ENCODE results near the gene FYN. TPM values are rescaled to one million over a fixed set of nuclear protein-coding genes. Genes with fewer than 3 reads are reported as not detected.

FYN gene
- total RNA-seq, 1 donor from 2014 or later: 124 TPM

- Histone ChIP-seq H3K27ac (ENCODE audit: low read depth, low read length) (no peak overlapping the region), H3K9ac (ENCODE audit: low read depth in 1 of 3, low read length in 3 of 3) (no peak overlapping the region), H3K9me3 (ENCODE audit: control insufficient read depth in 3 of 3, low read length in 3 of 3) (no peaks in the 10 kb centered on the region), H3K27me3 (ENCODE audit: control insufficient read depth in 3 of 3, insufficient read depth in 3 of 3, low read length in 3 of 3) (no peaks in the 10 kb centered on the region), H3K4me1 (ENCODE audit: control insufficient read depth in 3 of 3, insufficient read depth in 3 of 3, low read length in 3 of 3) (peaks cover 0 to 15% (median 6%) of the 10 kb centered on the region in 3 donors), H3K4me3 (ENCODE audit: low read length in 3 of 3) (no peak overlapping the region), H3K36me3 (ENCODE audit: control insufficient read depth in 3 of 3, insufficient read depth in 3 of 3, low read length in 3 of 3) (no peaks in the 10 kb centered on the region)
These were observed 135.1 kb downstream of the FYN start for GRCh38 chr6:111738156-111738555.

- Histone ChIP-seq H3K9ac (ENCODE audit: low read depth in 1 of 3, low read length in 3 of 3) (no peak overlapping the region), H3K4me1 (ENCODE audit: control insufficient read depth in 3 of 3, insufficient read depth in 3 of 3, low read length in 3 of 3) (peaks cover 0 to 11% (median 6%) of the 10 kb centered on the region in 3 donors), H3K27ac (ENCODE audit: low read depth, low read length) (no peak overlapping the region), H3K9me3 (ENCODE audit: control insufficient read depth in 3 of 3, low read length in 3 of 3) (peaks cover 4 to 7% (median 4%) of the 10 kb centered on the region in 3 donors), H3K27me3 (ENCODE audit: control insufficient read depth in 3 of 3, insufficient read depth in 3 of 3, low read length in 3 of 3) (no peaks in the 10 kb centered on the region), H3K4me3 (ENCODE audit: low read length in 3 of 3) (no peak overlapping the region), H3K36me3 (ENCODE audit: control insufficient read depth in 3 of 3, insufficient read depth in 3 of 3, low read length in 3 of 3) (peaks cover 0 to 3% (median 0%) of the 10 kb centered on the region in 3 donors)
These were observed 136.2 kb downstream of the FYN start for GRCh38 chr6:111737065-111737521.

GRCh38 chr6:111736005-111736608 is 137.1 kb downstream of the FYN start:
- Histone ChIP-seq H3K9ac (ENCODE audit: low read depth in 1 of 3, low read length in 3 of 3) (no peak overlapping the region), H3K9me3 (ENCODE audit: control insufficient read depth in 3 of 3, low read length in 3 of 3) (peaks cover 4 to 7% (median 4%) of the 10 kb centered on the region in 3 donors), H3K27ac (ENCODE audit: low read depth, low read length) (no peak overlapping the region), H3K4me3 (ENCODE audit: low read length in 3 of 3) (no peak overlapping the region), H3K4me1 (ENCODE audit: control insufficient read depth in 3 of 3, insufficient read depth in 3 of 3, low read length in 3 of 3) (peaks cover 0 to 11% (median 6%) of the 10 kb centered on the region in 3 donors), H3K36me3 (ENCODE audit: control insufficient read depth in 3 of 3, insufficient read depth in 3 of 3, low read length in 3 of 3) (peaks cover 0 to 3% (median 0%) of the 10 kb centered on the region in 3 donors), H3K27me3 (ENCODE audit: control insufficient read depth in 3 of 3, insufficient read depth in 3 of 3, low read length in 3 of 3) (no peaks in the 10 kb centered on the region)

- Histone ChIP-seq H3K27me3 (ENCODE audit: control insufficient read depth in 3 of 3, insufficient read depth in 3 of 3, low read length in 3 of 3) (peaks cover 0 to 3% (median 0%) of the 10 kb centered on the region in 3 donors), H3K4me1 (ENCODE audit: control insufficient read depth in 3 of 3, insufficient read depth in 3 of 3, low read length in 3 of 3) (peaks cover 3 to 14% (median 11%) of the 10 kb centered on the region in 3 donors), H3K27ac (ENCODE audit: low read depth, low read length) (no peak overlapping the region), H3K4me3 (ENCODE audit: low read length in 3 of 3) (no peak overlapping the region), H3K9ac (ENCODE audit: low read depth in 1 of 3, low read length in 3 of 3) (no peak overlapping the region), H3K36me3 (ENCODE audit: control insufficient read depth in 3 of 3, insufficient read depth in 3 of 3, low read length in 3 of 3) (peaks cover 0 to 3% (median 0%) of the 10 kb centered on the region in 3 donors), H3K9me3 (ENCODE audit: control insufficient read depth in 3 of 3, low read length in 3 of 3) (peaks cover 4 to 7% (median 4%) of the 10 kb centered on the region in 3 donors)
These were observed 138.9 kb downstream of the FYN start for GRCh38 chr6:111734068-111735061.

GRCh38 chr6:111732390-111732789 is 140.9 kb downstream of the FYN start:
- peaks cover 0 to 3% (median 0%) of the 10 kb centered on the region in 3 donors for H3K27me3 ChIP-seq (ENCODE audit: control insufficient read depth in 3 of 3, insufficient read depth in 3 of 3, low read length in 3 of 3)
- peaks cover 4 to 7% (median 4%) of the 10 kb centered on the region in 3 donors for H3K9me3 ChIP-seq (ENCODE audit: control insufficient read depth in 3 of 3, low read length in 3 of 3)
- peaks cover 0 to 3% (median 0%) of the 10 kb centered on the region in 3 donors for H3K36me3 ChIP-seq (ENCODE audit: control insufficient read depth in 3 of 3, insufficient read depth in 3 of 3, low read length in 3 of 3)
- H3K27ac ChIP-seq (ENCODE audit: low read depth, low read length): no peak overlapping the region
- H3K9ac ChIP-seq (ENCODE audit: low read depth in 1 of 3, low read length in 3 of 3): no peak overlapping the region
- peaks cover 3 to 11% (median 8%) of the 10 kb centered on the region in 3 donors for H3K4me1 ChIP-seq (ENCODE audit: control insufficient read depth in 3 of 3, insufficient read depth in 3 of 3, low read length in 3 of 3)
- H3K4me3 ChIP-seq (ENCODE audit: low read length in 3 of 3): no peak overlapping the region

- Histone ChIP-seq H3K9ac (ENCODE audit: low read depth in 1 of 3, low read length in 3 of 3) (no peak overlapping the region), H3K4me3 (ENCODE audit: low read length in 3 of 3) (no peak overlapping the region), H3K9me3 (ENCODE audit: control insufficient read depth in 3 of 3, low read length in 3 of 3) (peaks cover 4 to 7% (median 4%) of the 10 kb centered on the region in 3 donors), H3K4me1 (ENCODE audit: control insufficient read depth in 3 of 3, insufficient read depth in 3 of 3, low read length in 3 of 3) (peaks cover 3 to 11% (median 8%) of the 10 kb centered on the region in 3 donors), H3K36me3 (ENCODE audit: control insufficient read depth in 3 of 3, insufficient read depth in 3 of 3, low read length in 3 of 3) (peaks cover 0 to 3% (median 0%) of the 10 kb centered on the region in 3 donors), H3K27ac (ENCODE audit: low read depth, low read length) (no peak overlapping the region), H3K27me3 (ENCODE audit: control insufficient read depth in 3 of 3, insufficient read depth in 3 of 3, low read length in 3 of 3) (peaks cover 0 to 3% (median 0%) of the 10 kb centered on the region in 3 donors)
These were observed 141.6 kb downstream of the FYN start for GRCh38 chr6:111731456-111732195.

GRCh38 chr6:111730864-111731263 is 142.4 kb downstream of the FYN start:
- Histone ChIP-seq H3K27ac (ENCODE audit: low read depth, low read length) (no peak overlapping the region), H3K9ac (ENCODE audit: low read depth in 1 of 3, low read length in 3 of 3) (no peak overlapping the region), H3K4me1 (ENCODE audit: control insufficient read depth in 3 of 3, insufficient read depth in 3 of 3, low read length in 3 of 3) (peaks cover 3 to 11% (median 8%) of the 10 kb centered on the region in 3 donors)

GRCh38 chr6:111727802-111728201 is 145.4 kb downstream of the FYN start:
- Histone ChIP-seq H3K27ac (ENCODE audit: low read depth, low read length) (no peak overlapping the region), H3K9ac (ENCODE audit: low read depth in 1 of 3, low read length in 3 of 3) (no peak overlapping the region), H3K4me3 (ENCODE audit: low read length in 3 of 3) (no peak overlapping the region), H3K36me3 (ENCODE audit: control insufficient read depth in 3 of 3, insufficient read depth in 3 of 3, low read length in 3 of 3) (peaks cover 0 to 3% (median 0%) of the 10 kb centered on the region in 3 donors), H3K4me1 (ENCODE audit: control insufficient read depth in 3 of 3, insufficient read depth in 3 of 3, low read length in 3 of 3) (peaks cover 6 to 12% (median 8%) of the 10 kb centered on the region in 3 donors), H3K9me3 (ENCODE audit: control insufficient read depth in 3 of 3, low read length in 3 of 3) (peaks cover 4 to 7% (median 4%) of the 10 kb centered on the region in 3 donors), H3K27me3 (ENCODE audit: control insufficient read depth in 3 of 3, insufficient read depth in 3 of 3, low read length in 3 of 3) (peaks cover 0 to 5% (median 3%) of the 10 kb centered on the region in 3 donors)

More at GRCh38 chr6:111730864-111731263, 142.4 kb downstream of the FYN start:
- Histone ChIP-seq H3K27me3 (ENCODE audit: control insufficient read depth in 3 of 3, insufficient read depth in 3 of 3, low read length in 3 of 3) (peaks cover 0 to 3% (median 0%) of the 10 kb centered on the region in 3 donors), H3K4me3 (ENCODE audit: low read length in 3 of 3) (no peak overlapping the region), H3K9me3 (ENCODE audit: control insufficient read depth in 3 of 3, low read length in 3 of 3) (peaks cover 4 to 7% (median 4%) of the 10 kb centered on the region in 3 donors), H3K36me3 (ENCODE audit: control insufficient read depth in 3 of 3, insufficient read depth in 3 of 3, low read length in 3 of 3) (peaks cover 0 to 3% (median 0%) of the 10 kb centered on the region in 3 donors)

GRCh38 chr6:111727041-111727440 is 146.2 kb downstream of the FYN start:
- Histone ChIP-seq H3K27ac (ENCODE audit: low read depth, low read length) (no peak overlapping the region), H3K9me3 (ENCODE audit: control insufficient read depth in 3 of 3, low read length in 3 of 3) (no peaks in the 10 kb centered on the region), H3K36me3 (ENCODE audit: control insufficient read depth in 3 of 3, insufficient read depth in 3 of 3, low read length in 3 of 3) (no peaks in the 10 kb centered on the region), H3K4me1 (ENCODE audit: control insufficient read depth in 3 of 3, insufficient read depth in 3 of 3, low read length in 3 of 3) (peaks cover 8 to 15% (median 8%) of the 10 kb centered on the region in 3 donors), H3K4me3 (ENCODE audit: low read length in 3 of 3) (no peak overlapping the region), H3K27me3 (ENCODE audit: control insufficient read depth in 3 of 3, insufficient read depth in 3 of 3, low read length in 3 of 3) (peaks cover 0 to 5% (median 3%) of the 10 kb centered on the region in 3 donors), H3K9ac (ENCODE audit: low read depth in 1 of 3, low read length in 3 of 3) (no peak overlapping the region)
